ENCODE results near the gene SH3BGRL3. TPM values are rescaled to one million over a fixed set of nuclear protein-coding genes. Genes with fewer than 3 reads are reported as not detected.
A peak's percentile ranks its signal among the peaks of the same experiment; 100 is the strongest.

SH3BGRL3 gene
- total and polyA plus RNA-seq, 2 of the 13 experiments (the other 11 are each of a cell fraction or from before 2014, with no cell fraction given) = 11.4 to 12.2 TPM

GRCh38 chr1:26278303-26278702 lies 1.6 kb upstream of the SH3BGRL3 start:
- ATAC-seq = no peak
- TF ChIP-seq HMGXB4 (CRISPR knock-in tag; IDR thresholded peaks at IDR 0.05; ENCODE audit: borderline replicate concordance in 1 of 2, low read depth in 1 of 2) = no peak
- TF ChIP-seq MIER2 (CRISPR knock-in tag; IDR thresholded peaks at IDR 0.05) = no peak
- FAIRE-seq = no peak
- intact Hi-C loops (cut with micrococcal nuclease; ENCODE audit: unreplicated experiment) = no loop called here
- Histone ChIP-seq H3K9ac (ENCODE audit: insufficient read depth, low read depth, low read length) (no peak overlapping the region), H3K4me3 (replicated peaks in 1 of 3; ENCODE audit: insufficient read depth in 1 of 3, low read depth in 2 of 3, low read length in 3 of 3) (no peak overlapping the region), H3K4me1 (ENCODE audit: insufficient read depth, low read length) (peaks cover 39% of the 10 kb centered on the region), H3K27ac (ENCODE audit: extremely low read length, insufficient read depth, low read length) (no peak overlapping the region), H3K4me2 (ENCODE audit: low read depth, low read length) (no peak overlapping the region), H3K36me3 (replicated peaks in 1 of 2; ENCODE audit: control insufficient read depth in 1 of 2, insufficient read depth in 2 of 2, low read length in 2 of 2) (peaks cover 14 to 39% of the 10 kb centered on the region in 2 experiments), H4K20me1 (ENCODE audit: insufficient read depth, low read length) (no peaks in the 10 kb centered on the region), H3K79me2 (ENCODE audit: insufficient read depth, low read length) (no peaks in the 10 kb centered on the region), H3K9me3 (ENCODE audit: low read length) (no peaks in the 10 kb centered on the region), H3K27me3 (ENCODE audit: control insufficient read depth in 1 of 2, insufficient read depth in 2 of 2, low read length in 2 of 2) (no peaks in the 10 kb centered on the region), H2AFZ (ENCODE audit: low read length) (no peak overlapping the region)
- WGBS (ENCODE audit: low lambda C conversion rate) = 94% methylated on average over 4 of the region's 4 CpGs
- BruUV-seq (replicated peaks) = no TSS peak
- ChIA-PET CTCF (ENCODE audit: low intra/inter-chr PET ratio, low total read pairs) (no interaction called here), POLR2A (no interaction called here)
- in situ Hi-C loops (cut with HindIII; ENCODE audit: extremely low pct_ligation_motif_present, low pct_unique_long_range_greater_than_20kb) = no loop called here
- no peak for DNase-seq (ENCODE audit: low spot score)

- 89% methylated on average over 7 of the region's 9 CpGs for WGBS (ENCODE audit: low lambda C conversion rate)
- Histone ChIP-seq H3K79me2 (ENCODE audit: insufficient read depth, low read length) (no peaks in the 10 kb centered on the region), H3K4me3 (replicated peaks in 1 of 3; ENCODE audit: insufficient read depth in 1 of 3, low read depth in 2 of 3, low read length in 3 of 3) (peak overlapping the region; percentile 61 to 78 (median 68); a peak in 5 of 6 replicates), H3K4me1 (ENCODE audit: insufficient read depth, low read length) (peaks cover 39% of the 10 kb centered on the region), H3K27me3 (ENCODE audit: control insufficient read depth in 1 of 2, insufficient read depth in 2 of 2, low read length in 2 of 2) (no peaks in the 10 kb centered on the region), H4K20me1 (ENCODE audit: insufficient read depth, low read length) (no peaks in the 10 kb centered on the region), H3K27ac (ENCODE audit: extremely low read length, insufficient read depth, low read length) (peak overlapping the region; percentile 51), H3K9ac (ENCODE audit: insufficient read depth, low read depth, low read length) (peak overlapping the region; percentile 69), H3K4me2 (ENCODE audit: low read depth, low read length) (peak overlapping the region; percentile 85), H3K36me3 (replicated peaks in 1 of 2; ENCODE audit: control insufficient read depth in 1 of 2, insufficient read depth in 2 of 2, low read length in 2 of 2) (peaks cover 14 to 39% of the 10 kb centered on the region in 2 experiments), H2AFZ (ENCODE audit: low read length) (no peak overlapping the region), H3K9me3 (ENCODE audit: low read length) (no peaks in the 10 kb centered on the region)
- no peak for ATAC-seq
- intact Hi-C loops (cut with micrococcal nuclease; ENCODE audit: unreplicated experiment) = no loop called here
- no peak for DNase-seq (ENCODE audit: low spot score)
- TF ChIP-seq ZNF276 (CRISPR knock-in tag; IDR thresholded peaks at IDR 0.05; ENCODE audit: low read depth) = no peak
- no peak for TF ChIP-seq MLX (CRISPR knock-in tag; IDR thresholded peaks at IDR 0.05)
- TF ChIP-seq ZNF34 (CRISPR knock-in tag; IDR thresholded peaks at IDR 0.05; ENCODE audit: borderline replicate concordance) = no peak
- TF ChIP-seq MED1 (CRISPR knock-in tag; IDR thresholded peaks at IDR 0.05) = 0 out of 2 replicates have a peak, but pooled peaks have one; percentile 4
- TSS peak; percentile 65 for BruUV-seq (replicated peaks)
- in situ Hi-C loops (cut with HindIII; ENCODE audit: extremely low pct_ligation_motif_present, low pct_unique_long_range_greater_than_20kb) = no loop called here
- POLR2A ChIA-PET = interaction anchor here (0.7 to 2.9 kb wide), 7 partner anchors 44 to 153 kb away, joined by 3 to 13 read pairs (median 5); partner anchors contain the start of genes CEP85, CRYBG2 and DHDDS
- CTCF ChIA-PET (ENCODE audit: low intra/inter-chr PET ratio, low total read pairs) = no interaction called here
- FAIRE-seq = no peak
Observed at GRCh38 chr1:26278724-26279455, 996 bp upstream of the SH3BGRL3 start.
